GM18870 (cell line): ENCODE results near the gene PPFIBP2.

Source experiments
- ATAC-seq: cut with Tn5 transposase; IDR thresholded peaks from one replicate; pipeline ENCODE4 v1.9.1; 2021; ENCODE audit warnings: moderate library complexity; ENCODE audit not compliant: unreplicated experiment

The PPFIBP2 gene

GRCh38 chr11:7683571-7683970 lies 169.8 kb downstream of the PPFIBP2 start:
- ATAC-seq, result no peak

- no peak for ATAC-seq
These were observed 173.0 kb downstream of the PPFIBP2 start for GRCh38 chr11:7686761-7687160.

GRCh38 chr11:7687386-7687785 lies 173.6 kb downstream of the PPFIBP2 start:
- ATAC-seq, result no peak

- ATAC-seq, result no peak
These were observed 174.5 kb downstream of the PPFIBP2 start for GRCh38 chr11:7688238-7688826.

GRCh38 chr11:7689239-7689638 lies 175.4 kb downstream of the PPFIBP2 start:
- ATAC-seq, result no peak

GRCh38 chr11:7690648-7691047 lies 176.8 kb downstream of the PPFIBP2 start:
- no peak for ATAC-seq

- ATAC-seq, result no peak
These were observed 178.1 kb downstream of the PPFIBP2 start for GRCh38 chr11:7691759-7692350.

GRCh38 chr11:7692426-7692825 lies 178.6 kb downstream of the PPFIBP2 start:
- no peak for ATAC-seq

- no peak for ATAC-seq
These were observed 180.4 kb downstream of the PPFIBP2 start for GRCh38 chr11:7694235-7694634.

GRCh38 chr11:7696424-7696823 lies 182.6 kb downstream of the PPFIBP2 start:
- ATAC-seq, result no peak
